K562 (cell line): ENCODE data around the gene C4orf50.

ENCODE experiments used
- CREB1 ChIP-seq, 2 experiments: sonication (generic) in 1 of 2; formaldehyde crosslinking in 1 of 2; IDR thresholded peaks; 2 replicates each; pipeline versions ENCODE4 v1.6.1 to v1.8.0; 2012 to 2022; ENCODE audit warnings: inconsistent platforms in 1 of 2, mild to moderate bottlenecking in 1 of 2, missing genetic modification reagents in 1 of 2, moderate library complexity in 1 of 2
- CTCF ChIP-seq, 3 experiments: IDR thresholded peaks in 2 of 3; conservative IDR thresholded peaks in 1 of 3; 2 replicates each; pipeline ENCODE4 v1.5.1; 2011 to 2012; ENCODE audit warnings: low read length in 3 of 3, mild to moderate bottlenecking in 3 of 3, control low read depth in 2 of 3, improper control_type of control experiment in 1 of 3, inconsistent platforms in 1 of 3, low read depth in 1 of 3, mixed read lengths in 1 of 3, moderate library complexity in 1 of 3; ENCODE audit not compliant: insufficient read depth in 2 of 3
- GTF2F1 ChIP-seq: IDR thresholded peaks from 2 replicates; pipeline ENCODE4 v1.6.1; 2011; ENCODE audit warnings: low read depth, low read length, improper control_type of control experiment
- NCOA2 ChIP-seq, 2 experiments: fragments of 450-650 bp; IDR thresholded peaks; 2 replicates each; pipeline ENCODE4 v1.6.1; 2018; ENCODE audit warnings: mild to moderate bottlenecking in 2 of 2, moderate library complexity in 1 of 2; ENCODE audit not compliant: partially characterized antibody in 2 of 2
- POLR2AphosphoS5 ChIP-seq: IDR thresholded peaks from 2 replicates; pipeline ENCODE4 v1.6.1; 2011; ENCODE audit warnings: mild to moderate bottlenecking, low read depth, low read length, moderate library complexity; ENCODE audit not compliant: control insufficient read depth, insufficient read depth
- TAF1 ChIP-seq: IDR thresholded peaks from 2 replicates; pipeline ENCODE4 v1.6.1; 2011; ENCODE audit warnings: mild to moderate bottlenecking, low read length, moderate library complexity; ENCODE audit not compliant: insufficient read depth, control insufficient read depth, severe bottlenecking; ENCODE audit errors: extremely low read depth
- TBP ChIP-seq: optimal IDR thresholded peaks from 2 replicates; pipeline ENCODE3; 2011; ENCODE audit warnings: low read depth, low read length, improper control_type of control experiment
- TSC22D4 ChIP-seq: fragments of 450-650 bp; IDR thresholded peaks from 2 replicates; pipeline ENCODE4 v1.6.1; 2016; ENCODE audit warnings: missing genetic modification characterization, missing biosample characterization, control low read depth

GRCh38 chr4:5863461-5864113, 154.6 kb downstream of the C4orf50 start:
- no peak for TF ChIP-seq TAF1
- TF ChIP-seq TBP, result no peak
- no peak for TF ChIP-seq CTCF (IDR thresholded peaks at IDR 0.05 in 2 of 3, conservative IDR thresholded peaks at IDR 0.05 in 1 of 3; ENCODE audit: insufficient read depth in 2 of 3, low read depth in 1 of 3, low read length in 3 of 3)
- no peak for TF ChIP-seq GTF2F1
- TF ChIP-seq POLR2AphosphoS5, result no peak
- no peak for TF ChIP-seq TSC22D4 (tag)
- TF ChIP-seq CREB1 (IDR thresholded peaks at IDR 0.05), result no peak
- no peak for TF ChIP-seq CREB1 (CRISPR knock-in tag; IDR thresholded peaks at IDR 0.05)
- TF ChIP-seq NCOA2 (IDR thresholded peaks at IDR 0.05; ENCODE audit: partially characterized antibody in 2 of 2), result no peak
